ENCODE data around the gene MOK. TPM values are rescaled to one million over a fixed set of nuclear protein-coding genes. Genes with fewer than 3 reads are reported as not detected.

The MOK gene
- total RNA-seq, 4 donors from 2014 or later: 27.6 to 29.3 (median 28.8) TPM

DNA sequence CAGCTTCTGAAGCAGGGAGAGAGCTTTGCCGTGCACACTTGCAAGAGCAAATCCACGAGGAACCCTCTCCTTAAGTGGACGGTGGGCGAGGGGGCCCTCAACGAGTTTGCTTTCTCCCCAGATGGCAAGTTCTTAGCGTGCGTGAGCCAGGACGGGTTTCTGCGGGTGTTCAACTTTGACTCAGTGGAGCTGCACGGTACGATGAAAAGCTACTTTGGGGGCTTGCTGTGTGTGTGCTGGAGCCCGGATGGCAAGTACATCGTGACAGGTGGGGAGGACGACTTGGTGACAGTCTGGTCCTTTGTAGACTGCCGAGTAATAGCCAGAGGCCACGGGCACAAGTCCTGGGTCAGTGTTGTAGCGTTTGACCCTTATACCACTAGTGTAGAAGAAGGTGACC lies 96.2 kb downstream of the MOK start:
- H3K36me3 ChIP-seq: peaks cover 0 to 79% (median 10%) of the 10 kb centered on the region in 3 donors
- H3K27ac ChIP-seq: peak overlapping the region in 2 of 4 donors; percentile 25 to 77
- no peaks in the 10 kb centered on the region for H3K27me3 ChIP-seq
- peaks cover 0 to 10% (median 0%) of the 10 kb centered on the region in 4 donors for H3K4me1 ChIP-seq
- TF ChIP-seq POLR2A (IDR thresholded peaks at IDR 0.05) (no peak), EP300 (IDR thresholded peaks at IDR 0.05) (no peak)
- TF ChIP-seq, protein P1, sequence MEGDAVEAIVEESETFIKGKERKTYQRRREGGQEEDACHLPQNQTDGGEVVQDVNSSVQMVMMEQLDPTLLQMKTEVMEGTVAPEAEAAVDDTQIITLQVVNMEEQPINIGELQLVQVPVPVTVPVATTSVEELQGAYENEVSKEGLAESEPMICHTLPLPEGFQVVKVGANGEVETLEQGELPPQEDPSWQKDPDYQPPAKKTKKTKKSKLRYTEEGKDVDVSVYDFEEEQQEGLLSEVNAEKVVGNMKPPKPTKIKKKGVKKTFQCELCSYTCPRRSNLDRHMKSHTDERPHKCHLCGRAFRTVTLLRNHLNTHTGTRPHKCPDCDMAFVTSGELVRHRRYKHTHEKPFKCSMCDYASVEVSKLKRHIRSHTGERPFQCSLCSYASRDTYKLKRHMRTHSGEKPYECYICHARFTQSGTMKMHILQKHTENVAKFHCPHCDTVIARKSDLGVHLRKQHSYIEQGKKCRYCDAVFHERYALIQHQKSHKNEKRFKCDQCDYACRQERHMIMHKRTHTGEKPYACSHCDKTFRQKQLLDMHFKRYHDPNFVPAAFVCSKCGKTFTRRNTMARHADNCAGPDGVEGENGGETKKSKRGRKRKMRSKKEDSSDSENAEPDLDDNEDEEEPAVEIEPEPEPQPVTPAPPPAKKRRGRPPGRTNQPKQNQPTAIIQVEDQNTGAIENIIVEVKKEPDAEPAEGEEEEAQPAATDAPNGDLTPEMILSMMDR (IDR thresholded peaks at IDR 0.05): no peak
- no peak overlapping the region for H3K4me3 ChIP-seq
- 87 to 91% methylated on average over 17 of the region's 17 CpGs for WGBS, 2 donors
- H3K9me3 ChIP-seq: no peaks in the 10 kb centered on the region
- DNase-seq (ENCODE audit: low spot score in 2 of 2): no peak

DNA sequence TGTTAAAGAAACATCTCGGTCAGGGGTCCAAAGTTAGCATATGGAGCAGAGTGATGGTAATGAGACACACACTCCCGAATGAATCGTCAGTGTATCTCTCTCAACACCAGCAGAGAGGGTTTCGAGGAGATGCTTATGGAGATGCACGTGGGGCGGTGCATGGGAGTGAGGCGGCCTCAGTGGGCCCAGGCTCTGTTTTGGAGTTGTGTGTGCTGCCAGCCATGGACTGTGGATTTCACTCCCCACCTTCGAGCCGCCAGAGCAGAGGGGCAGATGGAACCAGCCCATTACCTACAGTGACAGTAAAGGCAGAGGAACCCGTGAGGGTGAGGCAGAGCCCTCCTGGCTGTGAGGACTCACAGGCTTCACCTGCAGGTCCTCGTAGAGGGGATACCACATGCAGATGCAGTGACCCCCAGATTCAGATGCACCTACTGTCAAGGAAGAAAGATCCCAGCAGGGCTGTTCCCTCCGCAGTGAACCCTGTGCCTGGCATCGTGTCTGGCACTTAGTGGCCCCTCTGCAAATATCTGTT lies 97.1 kb downstream of the MOK start:
- no peaks in the 10 kb centered on the region for H3K9me3 ChIP-seq
- TF ChIP-seq POLR2A (IDR thresholded peaks at IDR 0.05): no peak
- TF ChIP-seq, protein P1 (IDR thresholded peaks at IDR 0.05): no peak
- TF ChIP-seq EP300 (IDR thresholded peaks at IDR 0.05): no peak
- no peak for DNase-seq (ENCODE audit: low spot score in 2 of 2)

DNA sequence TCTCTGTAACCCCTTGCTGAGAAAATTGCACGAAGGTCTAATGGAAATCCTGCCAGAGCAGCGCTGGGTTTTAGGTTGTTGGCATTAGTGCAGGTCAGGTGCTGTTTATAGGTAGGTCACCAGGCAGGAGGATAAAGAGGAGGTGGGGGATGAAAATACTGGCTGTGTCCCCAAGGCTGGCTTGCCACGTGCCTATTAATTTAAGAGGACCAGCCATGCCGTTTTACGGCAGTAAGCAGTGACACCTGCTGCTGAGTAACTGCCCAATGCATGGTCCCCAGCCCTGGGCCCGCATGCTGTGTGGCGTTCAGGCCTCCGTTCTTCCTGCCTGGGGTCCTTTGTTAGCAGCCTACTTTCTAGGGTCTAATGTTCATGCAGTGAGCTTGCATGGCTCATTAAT lies 98.0 kb downstream of the MOK start:
- Histone ChIP-seq H3K27ac (no peak overlapping the region), H3K27me3 (no peaks in the 10 kb centered on the region), H3K9me3 (no peaks in the 10 kb centered on the region), H3K36me3 (peaks cover 0 to 83% (median 10%) of the 10 kb centered on the region in 3 donors), H3K4me3 (no peak overlapping the region), H3K4me1 (peaks cover 0 to 13% (median 0%) of the 10 kb centered on the region in 4 donors)
- WGBS, 2 donors: 70 to 78% methylated on average over 8 of the region's 8 CpGs
- DNase-seq (ENCODE audit: low spot score in 2 of 2): no peak
- TF ChIP-seq POLR2A (IDR thresholded peaks at IDR 0.05) (no peak), EP300 (IDR thresholded peaks at IDR 0.05) (no peak)
- TF ChIP-seq, protein P1 (IDR thresholded peaks at IDR 0.05): no peak

More for the DNA sequence above, 97.1 kb downstream of the MOK start:
- H3K27me3 ChIP-seq: no peaks in the 10 kb centered on the region
- H3K4me3 ChIP-seq: no peak overlapping the region
- WGBS, 2 donors: 91 to 92% methylated on average over 11 to 12 of the region's 13 CpGs
- H3K36me3 ChIP-seq: peaks cover 0 to 84% (median 10%) of the 10 kb centered on the region in 3 donors
- H3K4me1 ChIP-seq: peaks cover 0 to 13% (median 0%) of the 10 kb centered on the region in 4 donors
- no peak overlapping the region for H3K27ac ChIP-seq

DNA sequence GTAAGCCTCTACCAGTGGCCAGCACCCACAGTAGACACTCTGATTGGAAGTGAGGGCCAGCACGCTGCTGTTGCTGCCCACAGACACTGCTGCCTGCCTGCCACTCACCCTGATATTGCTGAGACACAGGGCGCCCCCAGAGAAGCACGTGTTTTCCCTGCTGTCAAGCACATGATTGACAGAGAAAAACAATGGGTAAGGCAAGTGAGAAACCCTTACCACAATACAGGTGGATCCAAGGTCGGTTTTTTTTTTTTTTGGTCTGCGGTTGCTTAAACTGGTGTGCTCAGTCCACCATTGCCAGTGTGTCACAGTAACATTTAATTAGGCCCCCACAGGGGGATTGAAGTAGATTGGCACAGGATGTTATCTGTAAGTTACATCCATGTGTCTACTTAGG lies 99.4 kb downstream of the MOK start:
- Histone ChIP-seq H3K27me3 (no peaks in the 10 kb centered on the region), H3K4me1 (peaks cover 0 to 13% (median 0%) of the 10 kb centered on the region in 4 donors), H3K27ac (no peak overlapping the region), H3K9me3 (no peaks in the 10 kb centered on the region), H3K36me3 (peaks cover 0 to 80% (median 10%) of the 10 kb centered on the region in 3 donors), H3K4me3 (no peak overlapping the region)
- DNase-seq (ENCODE audit: low spot score in 2 of 2): no peak
- TF ChIP-seq EP300 (IDR thresholded peaks at IDR 0.05): no peak
- TF ChIP-seq, protein P1 (IDR thresholded peaks at IDR 0.05): no peak
- TF ChIP-seq POLR2A (IDR thresholded peaks at IDR 0.05): no peak
- WGBS, 2 donors: 88 to 89% methylated on average over 5 of the region's 5 CpGs

DNA sequence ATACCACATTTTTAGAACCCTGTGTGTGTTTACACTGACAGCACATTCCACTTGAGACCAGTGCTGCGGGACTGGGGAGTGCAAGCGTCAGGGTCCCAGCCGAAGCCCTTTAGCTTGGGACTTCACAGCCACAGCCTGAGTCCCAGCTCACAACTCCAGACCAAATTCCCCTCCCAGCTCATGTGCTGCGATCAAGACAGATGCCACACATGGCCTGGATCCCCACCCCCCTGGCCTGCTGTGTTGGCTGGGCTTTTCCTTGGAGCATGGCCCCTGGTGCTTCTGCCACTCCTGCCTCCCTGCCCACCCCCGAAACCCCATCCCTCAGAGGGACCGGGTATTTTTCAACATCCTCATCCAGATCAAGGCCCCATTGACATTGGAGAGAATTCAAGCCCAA lies 101.6 kb downstream of the MOK start:
- Histone ChIP-seq H3K4me1 (peaks cover 0 to 2% (median 0%) of the 10 kb centered on the region in 4 donors), H3K4me3 (no peak overlapping the region), H3K27ac (no peak overlapping the region), H3K36me3 (peaks cover 0 to 84% (median 8%) of the 10 kb centered on the region in 3 donors), H3K27me3 (no peaks in the 10 kb centered on the region), H3K9me3 (no peaks in the 10 kb centered on the region)
- 53 to 54% methylated on average over 6 of the region's 6 CpGs for WGBS, 2 donors
- no peak for TF ChIP-seq POLR2A (IDR thresholded peaks at IDR 0.05)
- no peak for TF ChIP-seq EP300 (IDR thresholded peaks at IDR 0.05)
- TF ChIP-seq, protein P1 (IDR thresholded peaks at IDR 0.05): no peak
- no peak for DNase-seq (ENCODE audit: low spot score in 2 of 2)

Data from tibial nerve (tissue), 4 donors.